Endodermal cell (in vitro differentiated cells): ENCODE data around the gene POLD2. TPM values are rescaled to one million over a fixed set of nuclear protein-coding genes. Genes with fewer than 3 reads are reported as not detected.

Experiments used
- DNase-seq: peaks from one replicate; pipeline ENCODE4 v3.0.0-alpha.2; 2017
- H3K27ac ChIP-seq: 2 replicates; pipeline ENCODE4 v1.5.1; 2013; ENCODE audit warnings: mild to moderate bottlenecking, low read depth, low read length, moderate library complexity
- H3K27me3 ChIP-seq: 2 replicates; pipeline ENCODE4 v1.6.1; 2013; ENCODE audit warnings: mild to moderate bottlenecking, low read length, moderate library complexity; ENCODE audit not compliant: insufficient read depth, control insufficient read depth, poor library complexity, severe bottlenecking
- H3K36me3 ChIP-seq: 2 replicates; pipeline ENCODE4 v1.7.0; 2013; ENCODE audit warnings: mild to moderate bottlenecking, low read length, moderate library complexity; ENCODE audit not compliant: control insufficient read depth, insufficient read depth
- H3K4me1 ChIP-seq: one replicate; pipeline ENCODE4 v1.7.0; 2013; ENCODE audit warnings: low read length; ENCODE audit not compliant: control insufficient read depth, insufficient read depth
- H3K4me3 ChIP-seq: 2 replicates; pipeline ENCODE4 v1.5.1; 2013; ENCODE audit warnings: mild to moderate bottlenecking, low read length, moderate library complexity
- H3K9ac ChIP-seq: 2 replicates; pipeline ENCODE4 v1.6.1; 2013; ENCODE audit warnings: mild to moderate bottlenecking, low read length, moderate library complexity; ENCODE audit not compliant: poor library complexity, severe bottlenecking; ENCODE audit errors: extremely low read depth
- H3K9me3 ChIP-seq: 2 replicates; pipeline ENCODE4 v1.6.1; 2013; ENCODE audit warnings: mild to moderate bottlenecking, low read length, moderate library complexity; ENCODE audit not compliant: control insufficient read depth
- H3K27ac Mint-ChIP-seq: 2 replicates; pipeline ENCODE4 v1.8.0; 2020; ENCODE audit warnings: mixed read lengths
- H3K27me3 Mint-ChIP-seq: 2 replicates; pipeline ENCODE4 v1.8.0; 2021; ENCODE audit warnings: mild to moderate bottlenecking, mixed read lengths; ENCODE audit not compliant: insufficient read depth
- H3K36me3 Mint-ChIP-seq: 2 replicates; pipeline ENCODE4 v1.8.0; 2020; ENCODE audit warnings: low read depth, mixed read lengths
- H3K4me1 Mint-ChIP-seq: 2 replicates; pipeline ENCODE4 v1.8.0; 2020; ENCODE audit warnings: mixed read lengths
- H3K4me3 Mint-ChIP-seq: 2 replicates; pipeline ENCODE4 v1.8.0; 2020; ENCODE audit warnings: mild to moderate bottlenecking, moderate library complexity, mixed read lengths
- H3K9me3 Mint-ChIP-seq: 2 replicates; pipeline ENCODE4 v1.8.0; 2020; ENCODE audit warnings: mild to moderate bottlenecking, mixed read lengths
- WGBS, 2 experiments: methylation state at CpG; one replicate each; pipeline versions ENCODE4 v1.1.5 to v1.1.7; 2013; ENCODE audit warnings: missing lambda C conversion rate in 2 of 2, mixed read lengths in 1 of 2; ENCODE audit not compliant: insufficient coverage in 1 of 2, insufficient read length in 1 of 2; 5-methylcytosine and 5-hydroxymethylcytosine counted together
- total RNA-seq, 2 donors: library from RNA; stranded (reverse); fragmentation: NEBNext Ultra II Directional in 1 of 2; extraction: Animal tissue kit (Norgen Biotek cat#: 25700) in 1 of 2; gene quantifications; 2 replicates in 1 of 2; 3 replicates in 1 of 2; pipeline ENCODE4 v1.2.1, GENCODE V29; 2021
- TF ChIP-seq, protein P1 (sequence below): fragments of 200-600 bp; sonication (generic); conservative IDR thresholded peaks from 2 replicates; pipeline ENCODE4 v1.5.0; 2021; ENCODE audit warnings: antibody characterized with exemption, mild to moderate bottlenecking

POLD2 gene
- total RNA-seq, 2 donors from 2014 or later, result 127 to 141 TPM

DNA sequence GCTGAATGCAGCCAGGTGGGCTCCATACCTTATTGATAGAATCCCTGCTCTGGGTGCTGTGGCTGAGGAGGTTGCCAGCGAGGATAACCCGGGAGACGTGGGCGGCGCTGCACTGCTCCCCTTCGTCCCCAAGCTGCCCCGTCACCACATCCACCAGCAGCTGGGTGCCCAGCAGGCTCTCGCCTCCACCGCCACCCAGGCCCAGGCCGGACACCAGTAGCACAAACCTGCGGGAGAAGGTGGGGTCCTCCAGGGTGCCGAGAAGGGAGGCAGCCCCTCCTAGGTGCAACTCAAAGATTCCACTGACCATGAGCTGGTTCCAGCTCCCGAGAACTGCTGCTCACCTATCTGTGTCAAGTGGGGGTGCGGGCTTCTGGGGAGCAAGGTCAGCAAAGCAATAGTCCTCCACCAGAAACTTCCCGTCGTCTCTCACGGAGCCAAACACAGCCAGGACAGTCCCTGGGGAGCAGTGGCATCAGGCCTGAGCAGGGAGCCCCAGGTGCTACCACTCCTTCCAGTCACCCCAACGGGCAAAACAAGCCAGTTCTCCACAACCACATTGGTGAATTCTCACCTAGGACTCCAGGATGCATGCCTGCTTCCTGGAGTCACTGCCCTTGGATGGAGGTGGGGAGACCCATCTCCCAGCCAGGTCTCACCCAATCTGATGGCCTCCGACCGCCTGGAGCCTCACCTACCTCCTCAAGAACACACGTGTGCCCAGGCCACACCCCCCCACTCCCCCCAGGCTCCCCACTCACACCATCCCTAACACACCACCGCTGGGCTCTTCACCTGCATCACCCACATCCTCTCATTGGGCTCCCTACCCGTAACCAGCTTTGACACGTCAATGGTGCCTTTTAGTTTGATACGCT lies 6.3 kb downstream of the POLD2 start:
- H3K4me1 Mint-ChIP-seq, result no peaks in the 10 kb centered on the region
- H3K27ac ChIP-seq, result no peak overlapping the region
- no peak overlapping the region for H3K4me3 ChIP-seq
- no peaks in the 10 kb centered on the region for H3K9me3 ChIP-seq
- no peak for DNase-seq
- no peaks in the 10 kb centered on the region for H3K27me3 ChIP-seq
- H3K9me3 Mint-ChIP-seq, result no peaks in the 10 kb centered on the region
- TF ChIP-seq, protein P1, sequence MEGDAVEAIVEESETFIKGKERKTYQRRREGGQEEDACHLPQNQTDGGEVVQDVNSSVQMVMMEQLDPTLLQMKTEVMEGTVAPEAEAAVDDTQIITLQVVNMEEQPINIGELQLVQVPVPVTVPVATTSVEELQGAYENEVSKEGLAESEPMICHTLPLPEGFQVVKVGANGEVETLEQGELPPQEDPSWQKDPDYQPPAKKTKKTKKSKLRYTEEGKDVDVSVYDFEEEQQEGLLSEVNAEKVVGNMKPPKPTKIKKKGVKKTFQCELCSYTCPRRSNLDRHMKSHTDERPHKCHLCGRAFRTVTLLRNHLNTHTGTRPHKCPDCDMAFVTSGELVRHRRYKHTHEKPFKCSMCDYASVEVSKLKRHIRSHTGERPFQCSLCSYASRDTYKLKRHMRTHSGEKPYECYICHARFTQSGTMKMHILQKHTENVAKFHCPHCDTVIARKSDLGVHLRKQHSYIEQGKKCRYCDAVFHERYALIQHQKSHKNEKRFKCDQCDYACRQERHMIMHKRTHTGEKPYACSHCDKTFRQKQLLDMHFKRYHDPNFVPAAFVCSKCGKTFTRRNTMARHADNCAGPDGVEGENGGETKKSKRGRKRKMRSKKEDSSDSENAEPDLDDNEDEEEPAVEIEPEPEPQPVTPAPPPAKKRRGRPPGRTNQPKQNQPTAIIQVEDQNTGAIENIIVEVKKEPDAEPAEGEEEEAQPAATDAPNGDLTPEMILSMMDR, result no peak
- H3K4me1 ChIP-seq, result no peaks in the 10 kb centered on the region
- H3K36me3 ChIP-seq, result peaks cover 26% of the 10 kb centered on the region
- H3K4me3 Mint-ChIP-seq, result no peak overlapping the region
- no peaks in the 10 kb centered on the region for H3K27me3 Mint-ChIP-seq
- H3K36me3 Mint-ChIP-seq, result peaks cover 76% of the 10 kb centered on the region
- no peak overlapping the region for H3K27ac Mint-ChIP-seq
- no peak overlapping the region for H3K9ac ChIP-seq
- WGBS, 2 experiments, result 93 to 98% methylated on average over 18 to 25 of the region's 25 CpGs

DNA sequence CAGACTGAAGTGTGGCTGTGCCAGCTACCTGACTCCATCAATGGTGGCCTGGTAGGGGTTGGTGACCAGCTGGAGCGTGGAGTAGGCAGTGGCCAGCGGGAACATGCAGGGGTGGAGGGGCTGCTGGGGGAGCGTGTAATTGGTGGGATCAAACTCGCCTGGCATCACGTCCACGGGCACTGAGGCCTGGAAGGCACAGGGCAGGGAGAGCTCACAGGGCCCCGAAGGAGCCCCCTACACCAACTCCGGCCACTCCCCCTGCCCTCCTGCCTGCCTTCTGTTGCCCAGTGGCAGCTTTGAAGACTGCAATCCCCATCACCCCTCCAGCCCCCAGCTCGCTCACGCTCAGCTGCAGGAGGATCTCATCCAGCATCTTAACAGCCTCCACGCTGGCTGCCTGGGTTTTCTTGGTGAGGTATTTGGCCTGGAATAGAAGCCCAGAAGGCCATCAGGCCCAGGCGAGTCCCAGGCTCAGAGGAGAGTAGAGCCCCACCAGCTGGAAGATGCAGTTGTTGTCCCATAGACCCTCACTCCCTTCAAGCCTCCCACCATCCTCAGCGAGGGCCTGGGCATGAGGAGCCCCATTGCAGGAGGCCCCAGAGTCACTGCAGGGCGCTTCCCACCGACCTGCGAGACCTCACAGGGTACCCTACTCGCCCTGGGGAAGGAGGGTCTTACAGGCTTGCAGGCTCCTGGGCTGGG lies 7.1 kb downstream of the POLD2 start:
- no peak overlapping the region for H3K4me3 ChIP-seq
- Mint-ChIP-seq H3K36me3 (peaks cover 73% of the 10 kb centered on the region), H3K9me3 (no peaks in the 10 kb centered on the region), H3K4me3 (no peak overlapping the region), H3K4me1 (no peaks in the 10 kb centered on the region), H3K27me3 (no peaks in the 10 kb centered on the region), H3K27ac (no peak overlapping the region)
- 91 to 96% methylated on average over 6 to 17 of the region's 17 CpGs for WGBS, 2 experiments
- H3K27me3 ChIP-seq, result no peaks in the 10 kb centered on the region
- DNase-seq, result no peak
- no peak overlapping the region for H3K9ac ChIP-seq
- no peaks in the 10 kb centered on the region for H3K9me3 ChIP-seq
- H3K36me3 ChIP-seq, result peaks cover 18% of the 10 kb centered on the region
- no peak overlapping the region for H3K27ac ChIP-seq
- TF ChIP-seq, protein P1, result no peak
- no peaks in the 10 kb centered on the region for H3K4me1 ChIP-seq

- H3K36me3 Mint-ChIP-seq, result peaks cover 66% of the 10 kb centered on the region
- H3K27me3 Mint-ChIP-seq, result no peaks in the 10 kb centered on the region
- H3K9ac ChIP-seq, result no peak overlapping the region
- no peaks in the 10 kb centered on the region for H3K9me3 ChIP-seq
- TF ChIP-seq, protein P1, result no peak
- H3K4me1 Mint-ChIP-seq, result no peaks in the 10 kb centered on the region
- no peaks in the 10 kb centered on the region for H3K27me3 ChIP-seq
- H3K27ac Mint-ChIP-seq, result no peak overlapping the region
- DNase-seq, result no peak
- no peak overlapping the region for H3K27ac ChIP-seq
- H3K4me1 ChIP-seq, result no peaks in the 10 kb centered on the region
- no peaks in the 10 kb centered on the region for H3K9me3 Mint-ChIP-seq
- no peak overlapping the region for H3K4me3 Mint-ChIP-seq
- peaks cover 5% of the 10 kb centered on the region for H3K36me3 ChIP-seq
- WGBS, 2 experiments, result 91 to 93% methylated on average over 11 to 12 of the region's 12 CpGs
- no peak overlapping the region for H3K4me3 ChIP-seq
Observed at GRCh38 chr7:44114586-44115310, 8.6 kb downstream of the POLD2 start.
